Spleen (tissue), 11 donors: ENCODE measurements around the gene C6orf62. TPM values are rescaled to one million over a fixed set of nuclear protein-coding genes. Genes with fewer than 3 reads are reported as not detected.

Source experiments
- DNase-seq: peaks from one replicate; pipeline ENCODE4 v3.0.0-alpha.2; 2020
- H3K27ac ChIP-seq, 8 donors: fragments of 200-600 bp; sonication (generic) in 7 of 8; 1 replicate in 4 of 8; 2 replicates in 4 of 8; pipeline versions ENCODE4 v1.5.0 to v1.8.0; 2016 to 2021; ENCODE audit warnings: inconsistent platforms in 4 of 8, mild to moderate bottlenecking in 4 of 8, moderate library complexity in 1 of 8
- H3K27me3 ChIP-seq, 7 donors: fragments of 200-600 bp; sonication (generic) in 6 of 7; replicated peaks in 1 of 7; 1 replicate in 4 of 7; 2 replicates in 3 of 7; pipeline versions ENCODE4 v1.5.0 to v1.8.0; 2016 to 2021; ENCODE audit warnings: inconsistent platforms in 3 of 7, mild to moderate bottlenecking in 1 of 7
- H3K36me3 ChIP-seq, 6 donors: fragments of 200-600 bp; sonication (generic) in 5 of 6; 1 replicate in 4 of 6; 2 replicates in 2 of 6; pipeline versions ENCODE4 v1.5.0 to v1.8.0; 2016 to 2021; ENCODE audit warnings: inconsistent platforms in 2 of 6
- H3K4me1 ChIP-seq, 6 donors: fragments of 200-600 bp; sonication (generic) in 5 of 6; 1 replicate in 3 of 6; 2 replicates in 3 of 6; pipeline versions ENCODE4 v1.5.0 to v1.8.0; 2016 to 2021; ENCODE audit warnings: inconsistent platforms in 3 of 6
- H3K4me3 ChIP-seq, 8 donors: fragments of 200-600 bp; sonication (generic) in 7 of 8; 1 replicate in 4 of 8; 2 replicates in 4 of 8; pipeline versions ENCODE4 v1.5.0 to v1.8.0; 2016 to 2021; ENCODE audit warnings: inconsistent platforms in 4 of 8, mild to moderate bottlenecking in 4 of 8, moderate library complexity in 2 of 8
- H3K9me3 ChIP-seq, 8 donors: fragments of 200-600 bp; sonication (generic) in 7 of 8; 1 replicate in 4 of 8; 2 replicates in 4 of 8; pipeline versions ENCODE4 v1.5.0 to v1.8.0; 2016 to 2021; ENCODE audit warnings: inconsistent platforms in 4 of 8
- POLR2A ChIP-seq, 3 donors: fragments of 450-650 bp; IDR thresholded peaks; one replicate each; pipeline ENCODE4 v1.5.1; 2017; ENCODE audit warnings: antibody characterized with exemption in 3 of 3, mild to moderate bottlenecking in 1 of 3
- POLR2AphosphoS5 ChIP-seq, 3 donors: sonication (generic); formaldehyde crosslinking; IDR thresholded peaks; one replicate each; pipeline ENCODE4 v1.5.1; 2017; ENCODE audit warnings: antibody characterized with exemption in 3 of 3
- WGBS, 5 donors: extraction: QIAGEN DNeasy Blood & Tissue Kit in 3 of 5; methylation state at CpG; one replicate each; pipeline versions ENCODE4 v1.1.5 to v1.1.7; 2013 to 2018; 5-methylcytosine and 5-hydroxymethylcytosine counted together
- intact Hi-C: fragments of 100-400 bp; cut with DNase I; formaldehyde crosslinking; loops from one replicate; pipeline ENCODE4 v1.15.0; 2023; ENCODE audit warnings: low total_unique reads
- polyA plus RNA-seq, 3 donors: library from polyadenylated mRNA; stranded (reverse); fragments of 200-250 nt; gene quantifications; one replicate each; pipeline ENCODE4 v1.2.1, GENCODE V29; 2013
- total RNA-seq, 7 donors: library from RNA; depleted of rRNA in 3 of 7; stranded (reverse); fragments of >200 nt in 3 of 7; fragmentation: NEBNext Ultra II Directional in 4 of 7; extraction: Animal tissue kit (Norgen Biotek cat#: 25700) in 4 of 7; gene quantifications; one replicate each; pipeline versions ENCODE4 v1.1.0 to v1.2.1, GENCODE V29; 2016 to 2021
- TF ChIP-seq, protein P1 (sequence below), 11 experiments: fragments of 200-600 bp in 7 of 11; fragments of 450-650 bp in 4 of 11; sonication (generic) in 4 of 11; IDR thresholded peaks in 8 of 11; conservative IDR thresholded peaks in 3 of 11; 1 replicate in 7 of 11; 2 replicates in 4 of 11; pipeline versions ENCODE4 v1.4.0 to v1.8.0; 2016 to 2021; ENCODE audit warnings: antibody characterized with exemption in 11 of 11, inconsistent platforms in 4 of 11, mild to moderate bottlenecking in 1 of 11
- donor health status: healthy with polysubstance abuse.
- donor health status: DM: no; HTN: no; CAD: no; lungs with moderate emphysema.
- donor health status: DM: no; HTN: no; CAD: no.
- donor health status: Bipolar disorder and iron deficiency.
- donor health status: healthy.
- donor health status: DM: no; HTN: no; CAD: no.
- donor health status: DM: yes; HTN: yes; CAD: no.

C6orf62 gene
- total and polyA plus RNA-seq, 10 donors = 75.5 to 193 (median 136) TPM

DNA sequence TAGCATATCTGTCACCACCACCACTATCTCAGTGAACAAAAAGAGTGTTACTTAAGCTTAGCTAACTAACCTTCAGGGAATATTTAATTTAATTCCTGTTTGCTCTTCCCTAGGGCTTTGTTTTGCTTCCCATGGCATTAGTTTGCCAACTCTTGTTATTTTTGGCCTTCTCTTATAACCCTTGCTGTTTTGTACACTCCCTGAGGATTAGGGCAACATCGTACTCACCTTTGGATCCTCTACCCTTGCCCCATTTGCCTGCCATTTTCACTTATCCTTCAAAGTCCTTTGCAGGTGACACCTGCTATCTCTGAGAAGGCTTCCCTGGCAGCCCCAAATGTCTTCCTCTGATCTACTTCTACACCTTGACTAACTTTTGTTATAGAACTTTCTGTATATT lies 28.4 kb downstream of the C6orf62 start:
- 90 to 98% (median 95%) methylated on average over 1 of the region's 1 CpG for WGBS, 5 donors

DNA sequence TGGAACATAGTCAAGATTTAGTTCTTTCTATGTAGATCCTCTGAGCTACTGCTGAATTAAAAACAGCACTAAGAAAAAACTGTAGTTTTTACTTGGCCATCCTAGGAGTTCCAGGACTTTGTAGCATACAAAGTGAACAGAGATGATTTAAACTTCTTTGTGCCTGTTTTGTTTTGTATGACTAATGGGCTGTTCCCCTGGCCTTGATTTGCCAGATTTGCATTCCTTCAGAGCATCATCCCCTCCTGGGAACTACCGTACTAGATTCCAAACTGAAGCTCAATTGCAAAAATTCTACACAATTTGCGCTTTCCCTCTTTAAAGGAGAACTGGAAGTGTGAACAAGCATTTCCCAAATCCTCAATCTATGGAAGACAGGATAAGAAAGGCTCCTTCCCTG lies 29.0 kb downstream of the C6orf62 start:
- intact Hi-C loops = no loop called here
- no peak overlapping the region for H3K27ac ChIP-seq
- H3K4me1 ChIP-seq = peaks cover 0 to 3% (median 0%) of the 10 kb centered on the region in 6 donors
- peaks cover 0 to 16% (median 0%) of the 10 kb centered on the region in 6 donors for H3K36me3 ChIP-seq
- H3K27me3 ChIP-seq = no peaks in the 10 kb centered on the region
- no peak for TF ChIP-seq POLR2AphosphoS5 (IDR thresholded peaks at IDR 0.05)
- TF ChIP-seq, protein P1, sequence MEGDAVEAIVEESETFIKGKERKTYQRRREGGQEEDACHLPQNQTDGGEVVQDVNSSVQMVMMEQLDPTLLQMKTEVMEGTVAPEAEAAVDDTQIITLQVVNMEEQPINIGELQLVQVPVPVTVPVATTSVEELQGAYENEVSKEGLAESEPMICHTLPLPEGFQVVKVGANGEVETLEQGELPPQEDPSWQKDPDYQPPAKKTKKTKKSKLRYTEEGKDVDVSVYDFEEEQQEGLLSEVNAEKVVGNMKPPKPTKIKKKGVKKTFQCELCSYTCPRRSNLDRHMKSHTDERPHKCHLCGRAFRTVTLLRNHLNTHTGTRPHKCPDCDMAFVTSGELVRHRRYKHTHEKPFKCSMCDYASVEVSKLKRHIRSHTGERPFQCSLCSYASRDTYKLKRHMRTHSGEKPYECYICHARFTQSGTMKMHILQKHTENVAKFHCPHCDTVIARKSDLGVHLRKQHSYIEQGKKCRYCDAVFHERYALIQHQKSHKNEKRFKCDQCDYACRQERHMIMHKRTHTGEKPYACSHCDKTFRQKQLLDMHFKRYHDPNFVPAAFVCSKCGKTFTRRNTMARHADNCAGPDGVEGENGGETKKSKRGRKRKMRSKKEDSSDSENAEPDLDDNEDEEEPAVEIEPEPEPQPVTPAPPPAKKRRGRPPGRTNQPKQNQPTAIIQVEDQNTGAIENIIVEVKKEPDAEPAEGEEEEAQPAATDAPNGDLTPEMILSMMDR (IDR thresholded peaks at IDR 0.05 in 8 of 11, conservative IDR thresholded peaks at IDR 0.05 in 3 of 11) = no peak
- no peak for TF ChIP-seq POLR2A (IDR thresholded peaks at IDR 0.05)
- DNase-seq = no peak
- H3K4me3 ChIP-seq = no peak overlapping the region
- WGBS, 5 donors = 82 to 94% (median 93%) methylated on average over 2 of the region's 2 CpGs
- no peaks in the 10 kb centered on the region for H3K9me3 ChIP-seq

More for the DNA sequence above, 28.4 kb downstream of the C6orf62 start:
- TF ChIP-seq POLR2AphosphoS5 (IDR thresholded peaks at IDR 0.05) (no peak), POLR2A (IDR thresholded peaks at IDR 0.05) (no peak)
- TF ChIP-seq, protein P1 (IDR thresholded peaks at IDR 0.05 in 8 of 11, conservative IDR thresholded peaks at IDR 0.05 in 3 of 11) = no peak
- Histone ChIP-seq H3K4me3 (no peak overlapping the region), H3K4me1 (peaks cover 0 to 5% (median 0%) of the 10 kb centered on the region in 6 donors), H3K27me3 (no peaks in the 10 kb centered on the region), H3K27ac (no peak overlapping the region), H3K9me3 (no peaks in the 10 kb centered on the region), H3K36me3 (peaks cover 0 to 16% (median 0%) of the 10 kb centered on the region in 6 donors)
- intact Hi-C loops = no loop called here
- no peak for DNase-seq

DNA sequence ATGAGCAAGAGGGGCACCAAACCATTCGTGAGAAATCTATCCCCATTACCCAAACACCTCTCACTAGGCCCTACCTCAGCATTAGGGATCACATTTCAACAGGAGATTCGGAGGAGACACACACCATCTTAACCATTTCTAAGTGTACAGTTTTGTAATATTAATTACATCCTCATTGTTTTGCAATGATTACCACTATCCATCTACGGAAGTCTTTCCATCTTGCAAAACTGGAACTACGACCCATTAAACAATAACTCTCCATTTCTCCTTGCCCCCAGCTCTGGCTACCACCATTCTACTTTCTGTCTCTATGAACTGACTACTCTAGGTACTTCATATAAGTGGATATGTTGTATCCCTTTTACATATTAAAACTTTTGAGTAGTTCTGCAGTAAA lies 32.0 kb downstream of the C6orf62 start:
- TF ChIP-seq POLR2A (IDR thresholded peaks at IDR 0.05) (no peak), POLR2AphosphoS5 (IDR thresholded peaks at IDR 0.05) (no peak)
- TF ChIP-seq, protein P1 (IDR thresholded peaks at IDR 0.05 in 8 of 11, conservative IDR thresholded peaks at IDR 0.05 in 3 of 11) = no peak
- Histone ChIP-seq H3K9me3 (no peaks in the 10 kb centered on the region), H3K27ac (no peak overlapping the region), H3K4me1 (no peaks in the 10 kb centered on the region), H3K4me3 (no peak overlapping the region), H3K27me3 (no peaks in the 10 kb centered on the region), H3K36me3 (peaks cover 0 to 22% (median 0%) of the 10 kb centered on the region in 6 donors)
- DNase-seq = no peak
- intact Hi-C loops = no loop called here
- WGBS, 5 donors = 57 to 91% (median 78%) methylated on average over 4 of the region's 4 CpGs

DNA sequence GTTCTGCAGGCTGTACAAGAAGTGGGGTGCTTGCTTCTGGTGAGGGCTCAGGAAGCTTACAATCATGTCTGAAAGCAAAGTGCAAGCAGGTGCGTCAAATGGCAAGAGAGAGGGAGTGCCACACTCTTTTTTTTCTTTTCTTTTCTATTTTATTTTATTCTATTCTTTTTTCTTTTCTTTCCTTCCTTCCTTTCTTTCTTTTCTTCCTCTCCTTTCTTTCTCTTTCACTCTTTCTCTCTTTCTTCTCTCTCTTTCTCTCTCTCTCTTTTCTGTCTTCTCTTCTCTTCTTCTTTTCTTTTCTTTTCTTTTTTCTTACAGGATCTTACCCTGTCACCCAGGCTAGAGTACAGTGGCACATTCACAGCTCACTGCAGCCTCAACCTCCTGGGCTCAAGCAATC lies 32.5 kb downstream of the C6orf62 start:
- TF ChIP-seq, protein P1 (IDR thresholded peaks at IDR 0.05 in 8 of 11, conservative IDR thresholded peaks at IDR 0.05 in 3 of 11) = no peak
- TF ChIP-seq POLR2A (IDR thresholded peaks at IDR 0.05) (no peak), POLR2AphosphoS5 (IDR thresholded peaks at IDR 0.05) (no peak)
- no peak overlapping the region for H3K4me3 ChIP-seq
- H3K27ac ChIP-seq = no peak overlapping the region
- WGBS, 5 donors = 93 to 100% (median 95%) methylated on average over 1 of the region's 1 CpG
- intact Hi-C loops = no loop called here
- H3K36me3 ChIP-seq = peaks cover 0 to 28% (median 0%) of the 10 kb centered on the region in 6 donors
- no peaks in the 10 kb centered on the region for H3K9me3 ChIP-seq
- no peaks in the 10 kb centered on the region for H3K4me1 ChIP-seq
- H3K27me3 ChIP-seq = no peaks in the 10 kb centered on the region
- DNase-seq = no peak
